H1 (cell line): Measurements from ENCODE around the gene COL6A6. TPM values are rescaled to one million over a fixed set of nuclear protein-coding genes. Genes with fewer than 3 reads are reported as not detected.

ENCODE experiments used
- CTCF ChIA-PET: fragments of 300-600 bp; sonication (Branson Sonifier 250); formaldehyde crosslinking; loops from one replicate; lab custom pipeline; 2021; ENCODE audit not compliant: partially characterized antibody; lab: Charles Lee
- POLR2A ChIA-PET: fragments of 300-600 bp; sonication (Branson Sonifier 250); formaldehyde crosslinking; loops from one replicate; lab custom pipeline; 2021; ENCODE audit warnings: inconsistent platforms; ENCODE audit not compliant: partially characterized antibody; lab: Charles Lee
- DNase-seq, 2 experiments: peaks; one replicate each; pipeline versions ENCODE4 v3.0.0 to v3.0.0-alpha.2; 2010 to 2022; ENCODE audit warnings: low spot score in 2 of 2, low read depth in 1 of 2, mixed read lengths in 1 of 2
- FAIRE-seq: peaks from 2 replicates; lab custom pipeline; 2011; peaks lifted over from hg19 to GRCh38; lab: Jason Lieb, UNC
- H2AFZ ChIP-seq: 2 replicates; pipeline ENCODE4 v1.8.1; 2012; ENCODE audit warnings: low read length, inconsistent platforms
- H2AK5ac ChIP-seq: 2 replicates; pipeline ENCODE4 v1.6.1; 2013; ENCODE audit warnings: low read depth, low read length
- H2BK120ac ChIP-seq: replicated peaks from 2 replicates; pipeline ENCODE3; 2013; ENCODE audit warnings: low read depth, low read length, inconsistent platforms
- H2BK12ac ChIP-seq: 2 replicates; pipeline ENCODE4 v1.6.1; 2013; ENCODE audit warnings: low read depth, low read length
- H2BK15ac ChIP-seq: 2 replicates; pipeline ENCODE4 v1.6.1; 2013; ENCODE audit warnings: low read length
- H2BK20ac ChIP-seq: 2 replicates; pipeline ENCODE4 v1.6.1; 2013; ENCODE audit warnings: low read length
- H2BK5ac ChIP-seq: 2 replicates; pipeline ENCODE4 v1.6.1; 2013; ENCODE audit warnings: low read depth, low read length
- H3K14ac ChIP-seq: 2 replicates; pipeline ENCODE4 v1.6.1; 2013; ENCODE audit warnings: inconsistent platforms; ENCODE audit not compliant: insufficient read length
- H3K18ac ChIP-seq: 2 replicates; pipeline ENCODE4 v1.6.1; 2013; ENCODE audit warnings: low read length; ENCODE audit errors: extremely low read depth
- H3K23ac ChIP-seq: 2 replicates; pipeline ENCODE4 v1.6.1; 2013; ENCODE audit warnings: inconsistent platforms; ENCODE audit not compliant: insufficient read length
- H3K23me2 ChIP-seq: 2 replicates; pipeline ENCODE4 v1.6.1; 2013; ENCODE audit warnings: low read depth, low read length
- H3K27ac ChIP-seq: 2 replicates; pipeline ENCODE4 v1.6.1; 2011; ENCODE audit warnings: low read depth, low read length, inconsistent platforms
- H3K27me3 ChIP-seq, 4 experiments: replicated peaks in 1 of 4; 1 replicate in 1 of 4; 2 replicates in 3 of 4; pipeline versions ENCODE4 v1.6.1 to v1.8.1; 2011 to 2013; ENCODE audit warnings: low read length in 3 of 4, mild to moderate bottlenecking in 3 of 4, inconsistent platforms in 2 of 4, mixed read lengths in 2 of 4, moderate library complexity in 1 of 4; ENCODE audit not compliant: control insufficient read depth in 3 of 4, insufficient read depth in 3 of 4; ENCODE audit errors: extremely low read depth in 1 of 4
- H3K36me3 ChIP-seq, 4 experiments: 2 replicates each; pipeline versions ENCODE4 v1.6.1 to v1.8.1; 2011 to 2013; ENCODE audit warnings: mild to moderate bottlenecking in 4 of 4, low read length in 3 of 4, moderate library complexity in 2 of 4, control low read depth in 1 of 4, inconsistent platforms in 1 of 4; ENCODE audit not compliant: insufficient read depth in 4 of 4, control insufficient read depth in 2 of 4
- H3K4ac ChIP-seq: replicated peaks from 2 replicates; pipeline ENCODE3; 2013; ENCODE audit warnings: low read length, low read depth, mixed read lengths, inconsistent platforms; ENCODE audit not compliant: insufficient read length
- H3K4me1 ChIP-seq, 4 experiments: replicated peaks in 1 of 4; 1 replicate in 1 of 4; 2 replicates in 3 of 4; pipeline versions ENCODE4 v1.6.1 to v1.8.1; 2011 to 2013; ENCODE audit warnings: low read length in 3 of 4, inconsistent platforms in 2 of 4, mixed read lengths in 1 of 4; ENCODE audit not compliant: insufficient read depth in 4 of 4, control insufficient read depth in 3 of 4
- H3K4me2 ChIP-seq, 2 experiments: 2 replicates each; pipeline versions ENCODE4 v1.6.1 to v1.8.1; 2011 to 2013; ENCODE audit warnings: low read depth in 2 of 2, low read length in 2 of 2, control low read depth in 1 of 2, inconsistent platforms in 1 of 2, mild to moderate bottlenecking in 1 of 2; ENCODE audit not compliant: insufficient read depth in 1 of 2
- H3K4me3 ChIP-seq, 4 experiments: fragments of 200-600, 300-600 bp in 1 of 4; sonication (generic), shearing (Covaris generic), sonication (Bioruptor Twin) in 1 of 4; 2 replicates each; pipeline versions ENCODE4 v1.5.1 to v1.8.1; 2011 to 2016; ENCODE audit warnings: low read length in 4 of 4, low read depth in 3 of 4, control low read depth in 2 of 4, inconsistent platforms in 2 of 4, mild to moderate bottlenecking in 2 of 4, mixed read lengths in 1 of 4, moderate library complexity in 1 of 4; ENCODE audit not compliant: insufficient read depth in 2 of 4; ENCODE audit errors: extremely low read depth in 1 of 4
- H3K56ac ChIP-seq: replicated peaks from 2 replicates; pipeline ENCODE3; 2013; ENCODE audit warnings: low read depth, mild to moderate bottlenecking, mixed read lengths, low read length, inconsistent platforms; ENCODE audit not compliant: insufficient read length
- H3K79me1 ChIP-seq: 2 replicates; pipeline ENCODE4 v1.6.1; 2013; ENCODE audit warnings: low read depth, low read length, control low read depth
- H3K79me2 ChIP-seq, 2 experiments: 2 replicates each; pipeline versions ENCODE4 v1.6.1 to v1.8.1; 2012 to 2013; ENCODE audit warnings: low read length in 2 of 2, mild to moderate bottlenecking in 2 of 2, inconsistent platforms in 1 of 2; ENCODE audit not compliant: insufficient read depth in 2 of 2, control insufficient read depth in 1 of 2
- H3K9ac ChIP-seq, 4 experiments: replicated peaks in 1 of 4; 1 replicate in 1 of 4; 2 replicates in 3 of 4; pipeline versions ENCODE4 v1.6.1 to v1.8.1; 2011 to 2013; ENCODE audit warnings: low read depth in 3 of 4, low read length in 3 of 4, control low read depth in 2 of 4, mild to moderate bottlenecking in 2 of 4, moderate library complexity in 2 of 4, inconsistent platforms in 1 of 4; ENCODE audit errors: extremely low read depth in 1 of 4
- H3K9me3 ChIP-seq, 2 experiments: 2 replicates each; pipeline versions ENCODE4 v1.6.1 to v1.8.1; 2012 to 2013; ENCODE audit warnings: mild to moderate bottlenecking in 2 of 2, moderate library complexity in 2 of 2, control low read depth in 1 of 2, inconsistent platforms in 1 of 2, low read depth in 1 of 2, low read length in 1 of 2, mixed read lengths in 1 of 2; ENCODE audit not compliant: insufficient read depth in 2 of 2
- H4K20me1 ChIP-seq, 2 experiments: replicated peaks in 1 of 2; 2 replicates each; pipeline versions ENCODE3 to v1.8.1; 2011 to 2013; ENCODE audit warnings: inconsistent platforms in 2 of 2, low read length in 2 of 2, mild to moderate bottlenecking in 1 of 2; ENCODE audit not compliant: insufficient read depth in 2 of 2, control insufficient read depth in 1 of 2
- H4K5ac ChIP-seq: 2 replicates; pipeline ENCODE4 v1.6.1; 2013; ENCODE audit warnings: low read length, low read depth, mixed read lengths, inconsistent platforms; ENCODE audit not compliant: insufficient read length
- H4K8ac ChIP-seq: 2 replicates; pipeline ENCODE4 v1.8.0; 2013; ENCODE audit warnings: mild to moderate bottlenecking, moderate library complexity, low read length, inconsistent platforms; ENCODE audit not compliant: insufficient read depth; ENCODE audit errors: extremely low read depth
- H4K91ac ChIP-seq: replicated peaks from 2 replicates; pipeline ENCODE3; 2013; ENCODE audit warnings: low read length, mixed read lengths, inconsistent platforms; ENCODE audit not compliant: insufficient read length
- BRCA1 ChIP-seq: IDR thresholded peaks from 2 replicates; pipeline ENCODE4 v1.6.1; 2012; ENCODE audit warnings: low read depth, low read length, improper control_type of control experiment
- CBX8 ChIP-seq: fragments of 300-800, 300-1000 bp; sonication (generic); IDR thresholded peaks from 2 replicates; pipeline ENCODE4 v1.7.1; 2016; ENCODE audit warnings: low read depth, low read length, borderline replicate concordance
- EGR1 ChIP-seq: IDR thresholded peaks from 2 replicates; pipeline ENCODE4 v1.6.1; 2011; ENCODE audit warnings: low read depth, low read length, borderline replicate concordance
- EZH2 ChIP-seq: fragments of 200-600 bp; sonication (generic); IDR thresholded peaks from 2 replicates; pipeline ENCODE4 v1.7.1; 2012; ENCODE audit warnings: low read depth, mild to moderate bottlenecking, moderate library complexity, low read length, inconsistent platforms; ENCODE audit not compliant: severe bottlenecking
- FOSL1 ChIP-seq: IDR thresholded peaks from 2 replicates; pipeline ENCODE4 v1.6.1; 2011; ENCODE audit warnings: mild to moderate bottlenecking, low read depth, low read length, moderate library complexity; ENCODE audit not compliant: insufficient read depth
- HDAC2 ChIP-seq, 2 experiments: fragments of 300-600 bp in 1 of 2; sonication (generic) in 1 of 2; IDR thresholded peaks; 2 replicates each; pipeline ENCODE4 v1.6.1; 2011 to 2012; ENCODE audit warnings: low read depth in 2 of 2, low read length in 2 of 2, mild to moderate bottlenecking in 2 of 2, moderate library complexity in 2 of 2, borderline replicate concordance in 1 of 2, inconsistent platforms in 1 of 2
- HDAC6 ChIP-seq: IDR thresholded peaks from one replicate; pipeline ENCODE4 v1.7.1; 2012; ENCODE audit warnings: low read depth, mild to moderate bottlenecking, inconsistent platforms, low read length, moderate library complexity
- KDM1A ChIP-seq: fragments of 200-600, 300-600 bp; sonication (generic); IDR thresholded peaks from 2 replicates; pipeline ENCODE4 v1.7.1; 2016; ENCODE audit warnings: mild to moderate bottlenecking, low read length, borderline replicate concordance
- KDM5A ChIP-seq: fragments of 200-600 bp; IDR thresholded peaks from 2 replicates; pipeline ENCODE4 v1.7.1; 2012; ENCODE audit warnings: mild to moderate bottlenecking, low read length, inconsistent platforms, mixed read lengths
- NRF1 ChIP-seq: IDR thresholded peaks from 2 replicates; pipeline ENCODE4 v1.6.1; 2011; ENCODE audit warnings: mild to moderate bottlenecking, low read depth, low read length, improper control_type of control experiment
- RBBP5 ChIP-seq: IDR thresholded peaks from 2 replicates; pipeline ENCODE4 v1.7.1; 2012; ENCODE audit warnings: low read depth, mild to moderate bottlenecking, inconsistent platforms, low read length, moderate library complexity, borderline replicate concordance
- SIX5 ChIP-seq: IDR thresholded peaks from 2 replicates; pipeline ENCODE4 v1.6.1; 2011; ENCODE audit warnings: mild to moderate bottlenecking, low read depth, low read length
- SP1 ChIP-seq: IDR thresholded peaks from 2 replicates; pipeline ENCODE4 v1.6.1; 2011; ENCODE audit warnings: low read depth, low read length
- TAF7 ChIP-seq: optimal IDR thresholded peaks from 2 replicates; pipeline ENCODE3; 2011; ENCODE audit warnings: low read depth, mild to moderate bottlenecking, inconsistent platforms, low read length, moderate library complexity, borderline replicate concordance
- TBP ChIP-seq: IDR thresholded peaks from 2 replicates; pipeline ENCODE4 v1.6.1; 2011; ENCODE audit warnings: low read depth, low read length, improper control_type of control experiment
- WGBS, 2 experiments: shearing (Covaris generic) in 1 of 2; methylation state at CpG; one replicate each; pipeline versions ENCODE4 v1.1.6 to v1.1.7; 2013 to 2015; ENCODE audit warnings: low lambda C conversion rate in 2 of 2, mixed read lengths in 2 of 2, inconsistent platforms in 1 of 2, low coverage in 1 of 2, missing lambda C conversion rate in 1 of 2; ENCODE audit not compliant: insufficient replicate concordance in 2 of 2, insufficient coverage in 1 of 2, insufficient read length in 1 of 2; ENCODE audit errors: extremely low coverage in 1 of 2, missing lambda C conversion rate in 1 of 2; 5-methylcytosine and 5-hydroxymethylcytosine counted together
- polyA plus RNA-seq, 7 experiments: library from polyadenylated mRNA; depleted of rRNA in 3 of 7; stranded (reverse) in 5 of 7; unstranded in 2 of 7; fragments of >200 nt in 5 of 7; fragments of 200-250 nt in 2 of 7; gene quantifications; 1 replicate in 5 of 7; 2 replicates in 1 of 7; 4 replicates in 1 of 7; pipeline versions ENCODE4 v1.2.1 to v1.2.3, GENCODE V29; 2011 to 2013; ENCODE audit warnings: missing spikeins in 2 of 7, mixed read lengths in 2 of 7
- total RNA-seq: library from RNA; stranded (reverse); fragmentation: NEBNext Ultra II Directional; extraction: Animal tissue kit (Norgen Biotek cat#: 25700); gene quantifications from 2 replicates; pipeline ENCODE4 v1.2.1, GENCODE V29; 2021

Gene COL6A6
- total and polyA plus RNA-seq, 2 of the 8 experiments (the other 6 are each of a cell fraction or from before 2014, with no cell fraction given) = 0.02 to 0.09 TPM

DNA sequence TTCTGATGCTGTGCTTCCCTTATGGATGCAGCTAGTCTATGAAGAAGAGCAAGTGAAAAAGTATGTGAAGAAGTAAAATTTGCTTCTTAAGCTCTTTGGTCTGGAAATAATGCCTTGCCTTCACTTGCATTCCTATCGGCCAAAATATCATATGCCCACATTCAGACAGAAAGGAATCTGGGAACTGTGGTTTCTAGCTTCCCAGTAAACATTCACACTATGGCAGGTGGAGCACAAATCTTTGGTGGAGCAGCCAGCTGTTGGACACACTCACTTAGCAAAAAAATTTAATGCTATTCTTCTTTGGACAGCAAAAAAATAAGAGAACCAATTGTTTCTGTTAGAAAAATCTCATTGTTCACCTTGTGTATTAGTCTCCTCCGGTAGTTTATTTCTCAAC, 12.3 kb upstream of the COL6A6 start:
- H3K4me1 ChIP-seq = no peaks in the 10 kb centered on the region
- no peak overlapping the region for H3K9ac ChIP-seq
- no peak overlapping the region for H4K5ac ChIP-seq
- no peak overlapping the region for H4K91ac ChIP-seq
- H3K4me2 ChIP-seq = no peak overlapping the region
- no peak overlapping the region for H2AFZ ChIP-seq
- H3K18ac ChIP-seq = no peak overlapping the region
- no peak overlapping the region for H2BK5ac ChIP-seq
- H3K56ac ChIP-seq = no peak overlapping the region
- no peak for FAIRE-seq
- no peaks in the 10 kb centered on the region for H3K27me3 ChIP-seq
- no peaks in the 10 kb centered on the region; the same call in 1 of the 2 replicates for H3K23me2 ChIP-seq
- H3K4me3 ChIP-seq = no peak overlapping the region
- H3K36me3 ChIP-seq = no peaks in the 10 kb centered on the region
- no peak overlapping the region for H2AK5ac ChIP-seq
- WGBS, 2 experiments = 97% methylated on average over 2 of the region's 2 CpGs; no CpG with 5 or more reads in 1 of the 2 experiments
- ChIA-PET CTCF (interaction anchor here (0.6 to 1.5 kb wide), 4 partner anchors 9 to 229 kb away, joined by 3 to 4 read pairs (median 4); no protein-coding TSS in a partner anchor), POLR2A (no interaction called here)
- no peak overlapping the region for H3K23ac ChIP-seq
- no peaks in the 10 kb centered on the region for H3K79me2 ChIP-seq
- H2BK15ac ChIP-seq = no peak overlapping the region
- no peaks in the 10 kb centered on the region for H4K20me1 ChIP-seq
- no peak overlapping the region for H4K8ac ChIP-seq
- no peak overlapping the region for H3K14ac ChIP-seq
- DNase-seq = no peak
- no peak overlapping the region for H3K4ac ChIP-seq
- H2BK12ac ChIP-seq = no peak overlapping the region
- no peak overlapping the region for H3K27ac ChIP-seq
- no peaks in the 10 kb centered on the region for H3K9me3 ChIP-seq
- H2BK120ac ChIP-seq = no peak overlapping the region
- no peak overlapping the region for H2BK20ac ChIP-seq
- no peaks in the 10 kb centered on the region for H3K79me1 ChIP-seq
- no peak for TF ChIP-seq KDM1A
- TF ChIP-seq TAF7 = no peak
- no peak for TF ChIP-seq EGR1
- no peak for TF ChIP-seq FOSL1
- no peak for TF ChIP-seq SIX5
- TF ChIP-seq NRF1 = no peak
- TF ChIP-seq HDAC2 (IDR thresholded peaks at IDR 0.05; ENCODE audit: borderline replicate concordance in 1 of 2, low read depth in 2 of 2, low read length in 2 of 2) = no peak
- TF ChIP-seq KDM5A = no peak
- no peak for TF ChIP-seq SP1
- TF ChIP-seq TBP = no peak
- no peak for TF ChIP-seq BRCA1
- no peak for TF ChIP-seq HDAC6
- TF ChIP-seq EZH2 = no peak
- no peak for TF ChIP-seq CBX8
- TF ChIP-seq RBBP5 = no peak
